Endothelial cell of umbilical vein (primary cell): ENCODE results near the gene ITSN1. TPM values are rescaled to one million over a fixed set of nuclear protein-coding genes. Genes with fewer than 3 reads are reported as not detected.

Experiments
- BruUV-seq: library from RNA; stranded (reverse); fragments of 400-500 nt; replicated peaks from 2 replicates; lab custom pipeline; 2021; lab: Mats Ljungman, UMichigan
- CTCF ChIA-PET: fragments of 300-600, 350-600 bp; sonication (Branson Sonifier 250); formaldehyde crosslinking; loops from one replicate; lab custom pipeline; 2021; ENCODE audit warnings: antibody characterized with exemption, inconsistent platforms; lab: Charles Lee
- POLR2A ChIA-PET: fragments of 300-600, 350-600 bp; sonication (Branson Sonifier 250); formaldehyde crosslinking; loops from one replicate; lab custom pipeline; 2021; ENCODE audit warnings: antibody characterized with exemption, inconsistent platforms; lab: Charles Lee
- DNase-seq: peaks from one replicate; pipeline ENCODE4 v3.0.0-alpha.2; 2011; ENCODE audit warnings: low read depth, low spot score
- FAIRE-seq: peaks from 2 replicates; lab custom pipeline; 2011; peaks lifted over from hg19 to GRCh38; lab: Jason Lieb, UNC
- H2AFZ ChIP-seq: 2 replicates; pipeline ENCODE4 v1.6.0; 2012; ENCODE audit warnings: low read depth, low read length, control low read depth, inconsistent platforms
- H3K27ac ChIP-seq: 2 replicates; pipeline ENCODE4 v1.5.1; 2011; ENCODE audit warnings: low read depth, mild to moderate bottlenecking, control low read depth, low read length, moderate library complexity; ENCODE audit not compliant: insufficient read depth
- H3K27me3 ChIP-seq, 2 experiments: 2 replicates each; pipeline versions ENCODE4 v1.6.0 to v1.6.1; 2011; ENCODE audit warnings: low read length in 2 of 2, mixed read lengths in 1 of 2; ENCODE audit not compliant: control insufficient read depth in 2 of 2, insufficient read depth in 2 of 2
- H3K36me3 ChIP-seq, 2 experiments: 2 replicates in 1 of 2; 3 replicates in 1 of 2; pipeline ENCODE4 v1.5.1; 2011; ENCODE audit warnings: low read length in 2 of 2, mild to moderate bottlenecking in 1 of 2, moderate library complexity in 1 of 2; ENCODE audit not compliant: control insufficient read depth in 2 of 2, insufficient read depth in 2 of 2; ENCODE audit errors: extremely low read depth in 1 of 2
- H3K4me1 ChIP-seq: 3 replicates; pipeline ENCODE4 v1.5.1; 2011; ENCODE audit warnings: mild to moderate bottlenecking, low read length; ENCODE audit not compliant: control insufficient read depth, insufficient read depth; ENCODE audit errors: extremely low read depth
- H3K4me2 ChIP-seq: 2 replicates; pipeline ENCODE4 v1.6.1; 2011; ENCODE audit warnings: low read length, control low read depth, mixed read lengths; ENCODE audit not compliant: insufficient read depth
- H3K4me3 ChIP-seq, 3 experiments: fragments of 200-600 bp in 1 of 3; sonication (generic), shearing (Covaris generic) in 1 of 3; replicated peaks in 1 of 3; 2 replicates each; pipeline ENCODE4 v1.5.1; 2011 to 2016; ENCODE audit warnings: control low read depth in 3 of 3, low read length in 3 of 3, mild to moderate bottlenecking in 2 of 3, inconsistent platforms in 1 of 3, low read depth in 1 of 3, moderate library complexity in 1 of 3; ENCODE audit not compliant: insufficient read depth in 1 of 3
- H3K79me2 ChIP-seq: 2 replicates; pipeline ENCODE4 v1.6.0; 2012; ENCODE audit warnings: low read length, inconsistent platforms; ENCODE audit not compliant: control insufficient read depth, insufficient read depth
- H3K9ac ChIP-seq: replicated peaks from 2 replicates; pipeline ENCODE3; 2011; ENCODE audit warnings: low read length, control low read depth; ENCODE audit not compliant: insufficient read depth; ENCODE audit errors: extremely low read depth
- H3K9me1 ChIP-seq: replicated peaks from 3 replicates; pipeline ENCODE4 v1.6.0; 2011; ENCODE audit warnings: mild to moderate bottlenecking, low read length; ENCODE audit not compliant: control insufficient read depth, insufficient read depth; ENCODE audit errors: extremely low read depth
- H3K9me3 ChIP-seq: replicated peaks from 2 replicates; pipeline ENCODE4 v1.5.1; 2012; ENCODE audit warnings: low read length, inconsistent platforms; ENCODE audit not compliant: control insufficient read depth, insufficient read depth
- H4K20me1 ChIP-seq: replicated peaks from 2 replicates; pipeline ENCODE3; 2011; ENCODE audit warnings: mild to moderate bottlenecking, low read length; ENCODE audit not compliant: control insufficient read depth, insufficient read depth; ENCODE audit errors: extremely low read depth
- CTCF ChIP-seq, 2 donors: IDR thresholded peaks; 1 replicate in 1 of 2; 2 replicates in 1 of 2; pipeline ENCODE4 v1.5.1; 2011; ENCODE audit warnings: low read length in 2 of 2, mild to moderate bottlenecking in 2 of 2, moderate library complexity in 2 of 2, control low read depth in 1 of 2, inconsistent platforms in 1 of 2, low read depth in 1 of 2; ENCODE audit not compliant: insufficient read depth in 1 of 2; ENCODE audit errors: extremely low read depth in 1 of 2
- EZH2 ChIP-seq: IDR thresholded peaks from 2 replicates; pipeline ENCODE4 v1.6.1; 2012; ENCODE audit warnings: borderline replicate concordance, low read depth, mild to moderate bottlenecking, moderate library complexity, low read length, inconsistent platforms; ENCODE audit not compliant: severe bottlenecking
- FOS ChIP-seq: IDR thresholded peaks from 2 replicates; pipeline ENCODE4 v1.6.1; 2011; ENCODE audit warnings: mild to moderate bottlenecking, low read length, moderate library complexity, borderline replicate concordance; ENCODE audit not compliant: insufficient read depth
- GATA2 ChIP-seq: IDR thresholded peaks from 2 replicates; pipeline ENCODE4 v1.7.0; 2011; ENCODE audit warnings: low read depth, mild to moderate bottlenecking, moderate library complexity, mixed read lengths, low read length; ENCODE audit not compliant: insufficient read length, insufficient read depth
- JUN ChIP-seq: IDR thresholded peaks from 2 replicates; pipeline ENCODE4 v1.6.1; 2011; ENCODE audit warnings: borderline replicate concordance, low read depth; ENCODE audit not compliant: insufficient read length, insufficient read depth
- MAX ChIP-seq: IDR thresholded peaks from 2 replicates; pipeline ENCODE4 v1.6.1; 2011; ENCODE audit not compliant: insufficient read depth, insufficient read length
- MYC ChIP-seq: IDR thresholded peaks from one replicate; pipeline ENCODE4 v1.6.1; 2011; ENCODE audit warnings: mild to moderate bottlenecking, low read depth, low read length
- POLR2A ChIP-seq: IDR thresholded peaks from 2 replicates; pipeline ENCODE4 v1.6.1; 2012; ENCODE audit warnings: low read depth, mild to moderate bottlenecking, control low read depth, low read length
- POLR2AphosphoS5 ChIP-seq: IDR thresholded peaks from 2 replicates; pipeline ENCODE4 v1.6.1; 2012; ENCODE audit warnings: low read depth, mild to moderate bottlenecking, control low read depth, low read length, moderate library complexity; ENCODE audit not compliant: insufficient read depth
- dilution Hi-C: fragments of 300-500 bp; cut with MboI; formaldehyde crosslinking; loops from one replicate; pipeline ENCODE4 v1.15.0; 2019; ENCODE audit warnings: low sequenced_read_pairs; ENCODE audit not compliant: extremely low pct_ligation_motif_present
- intact Hi-C: fragments of 100-400 bp; cut with micrococcal nuclease; formaldehyde crosslinking; loops from one replicate; pipeline ENCODE4 v1.10.0; 2022
- polyA plus RNA-seq, 4 experiments: library from polyadenylated mRNA; depleted of rRNA in 3 of 4; stranded (reverse) in 3 of 4; unstranded in 1 of 4; fragments of >200 nt; gene quantifications; 2 replicates each; pipeline versions ENCODE4 v1.2.1 to v1.2.3, GENCODE V29; 2011 to 2012; ENCODE audit warnings: missing spikeins in 1 of 4
- total RNA-seq: library from RNA; stranded (reverse); gene quantifications from 2 replicates; pipeline ENCODE4 v1.2.3, GENCODE V29; 2021

The ITSN1 gene
- total and polyA plus RNA-seq, 2 donors (not counting 3 experiments of a cell fraction or from before 2014, with no cell fraction given) = 72.2 to 86.8 TPM

GRCh38 chr21:33655588-33656221 lies 13.4 kb downstream of the ITSN1 start:
- peak; percentile 82 for TF ChIP-seq JUN
- TF ChIP-seq MYC = no peak
- TF ChIP-seq FOS = peak; percentile 43
- TF ChIP-seq POLR2A = no peak
- no peak for TF ChIP-seq CTCF (IDR thresholded peaks at IDR 0.05; ENCODE audit: extremely low read depth in 1 of 2, insufficient read depth in 1 of 2, low read depth in 1 of 2, low read length in 2 of 2)
- peak; percentile 60 for TF ChIP-seq GATA2
- TF ChIP-seq POLR2AphosphoS5 = peak; percentile 10
- TF ChIP-seq MAX = no peak
- TF ChIP-seq EZH2 = no peak
- H3K4me2 ChIP-seq = peak overlapping the region; percentile 22
- peaks cover 52% of the 10 kb centered on the region for H3K4me1 ChIP-seq
- POLR2A ChIA-PET = interaction anchor here (0.7 kb wide), 1 partner anchor 263 kb away, joined by 3 read pairs; no protein-coding TSS in a partner anchor
- TSS peak; percentile 86 for BruUV-seq
- no peaks in the 10 kb centered on the region for H3K36me3 ChIP-seq
- H3K79me2 ChIP-seq = peaks cover 75% of the 10 kb centered on the region
- H4K20me1 ChIP-seq = no peaks in the 10 kb centered on the region
- H2AFZ ChIP-seq = no peak overlapping the region
- intact Hi-C loops (loop anchor here (1.0 to 5.0 kb wide), 3 partner anchors 47 to 113 kb away; no protein-coding TSS in a partner anchor), dilution Hi-C loops (no loop called here)
- H3K4me3 ChIP-seq = no peak overlapping the region
- H3K9me1 ChIP-seq = no peaks in the 10 kb centered on the region
- H3K9ac ChIP-seq = peak overlapping the region; percentile 46
- H3K27me3 ChIP-seq = no peaks in the 10 kb centered on the region
- peak overlapping the region; percentile 81 for H3K27ac ChIP-seq
- H3K9me3 ChIP-seq = no peaks in the 10 kb centered on the region
- FAIRE-seq (peak; percentile 86), DNase-seq (peak; percentile 90)
- CTCF ChIA-PET = interaction anchor here (1.0 to 1.2 kb wide), 5 partner anchors 9 to 108 kb away, joined by 3 to 7 read pairs (median 6); no protein-coding TSS in a partner anchor
